K562 (cell line): ENCODE measurements around the gene MED15. TPM values are rescaled to one million over a fixed set of nuclear protein-coding genes. Genes with fewer than 3 reads are reported as not detected.
"Not testable (repeated sequence)": the region's sequence is repeated elsewhere in the genome, so short reads cannot be mapped to it uniquely, and the experiment has no call there.

Experiments used
- ATAC-seq: fragments of 200-7000 bp; cut with Tn5 transposase; 3 replicates; pipeline ENCODE4 v1.9.1; 2020; ENCODE audit warnings: moderate library complexity
- BruUV-seq: library from RNA; stranded (reverse); fragments of 400-500 nt; replicated peaks from 2 replicates; lab custom pipeline; 2021; lab: Mats Ljungman, UMichigan
- CTCF ChIA-PET: fragments of 300-600 bp; formaldehyde crosslinking; extraction: SDS; loops from one replicate; lab custom pipeline; 2021; ENCODE audit warnings: low intra/inter-chr PET ratio; lab: Yijun Ruan, JAX
- POLR2A ChIA-PET: fragments of 300-600, 350-650 bp; sonication (Branson Sonifier 250); formaldehyde crosslinking; extraction: SDS; loops from one replicate; lab custom pipeline; 2021; ENCODE audit warnings: antibody characterized with exemption, inconsistent platforms; lab: Yijun Ruan, JAX
- DNase-seq, 4 experiments: peaks; one replicate each; pipeline versions ENCODE4 v3.0.0 to v3.0.0-alpha.2; 2011 to 2018; ENCODE audit warnings: low spot score in 3 of 4, mixed read lengths in 3 of 4; ENCODE audit errors: extremely low read depth in 1 of 4
- FAIRE-seq: peaks from 2 replicates; lab custom pipeline; 2011; peaks lifted over from hg19 to GRCh38; lab: Jason Lieb, UNC
- H2AFZ ChIP-seq: 2 replicates; pipeline ENCODE4 v1.6.0; 2011; ENCODE audit warnings: low read depth, low read length, control low read depth, inconsistent platforms
- H3K27ac ChIP-seq: fragments of 200-600 bp; 3 replicates; pipeline ENCODE4 v1.8.0; 2011; ENCODE audit warnings: low read depth, mild to moderate bottlenecking, control low read depth, inconsistent platforms, low read length, moderate library complexity, mixed read lengths; ENCODE audit errors: extremely low read depth
- H3K27me3 ChIP-seq, 2 experiments: fragments of 300-600 bp in 1 of 2; 2 replicates in 1 of 2; 3 replicates in 1 of 2; pipeline versions ENCODE4 v1.6.0 to v1.8.0; 2011; ENCODE audit warnings: inconsistent platforms in 2 of 2, low read length in 2 of 2, mild to moderate bottlenecking in 1 of 2, mixed read lengths in 1 of 2, moderate library complexity in 1 of 2; ENCODE audit not compliant: control insufficient read depth in 2 of 2, insufficient read depth in 2 of 2
- H3K36me3 ChIP-seq: fragments of 300-600 bp; 3 replicates; pipeline ENCODE4 v1.8.0; 2011; ENCODE audit warnings: mild to moderate bottlenecking, low read length, inconsistent platforms; ENCODE audit not compliant: control insufficient read depth, insufficient read depth
- H3K4me1 ChIP-seq, 2 experiments: fragments of 200-600 bp in 1 of 2; replicated peaks in 1 of 2; 2 replicates in 1 of 2; 3 replicates in 1 of 2; pipeline versions ENCODE4 v1.5.1 to v1.8.0; 2011; ENCODE audit warnings: inconsistent platforms in 2 of 2, low read length in 2 of 2, mild to moderate bottlenecking in 1 of 2, mixed read lengths in 1 of 2, moderate library complexity in 1 of 2; ENCODE audit not compliant: control insufficient read depth in 2 of 2, insufficient read depth in 2 of 2
- H3K4me2 ChIP-seq: 2 replicates; pipeline ENCODE4 v1.6.1; 2011; ENCODE audit warnings: low read length, control low read depth, inconsistent platforms, mixed read lengths; ENCODE audit not compliant: insufficient read depth
- H3K4me3 ChIP-seq: fragments of 200-600 bp; sonication (generic), shearing (Covaris generic); 2 replicates; pipeline ENCODE4 v1.5.1; 2016; ENCODE audit warnings: control low read depth, inconsistent platforms
- H3K79me2 ChIP-seq: fragments of 200-600 bp; 3 replicates; pipeline ENCODE4 v1.8.0; 2011; ENCODE audit warnings: low read length, inconsistent platforms; ENCODE audit not compliant: control insufficient read depth, insufficient read depth
- H3K9ac ChIP-seq, 2 experiments: 2 replicates each; pipeline versions ENCODE4 v1.6.0 to v1.6.1; 2011; ENCODE audit warnings: low read depth in 2 of 2, low read length in 2 of 2, control low read depth in 1 of 2, inconsistent platforms in 1 of 2, mild to moderate bottlenecking in 1 of 2, mixed read lengths in 1 of 2; ENCODE audit not compliant: insufficient read depth in 1 of 2
- H3K9me1 ChIP-seq: one replicate; pipeline ENCODE4 v1.6.0; 2011; ENCODE audit warnings: inconsistent platforms, mild to moderate bottlenecking, low read length, moderate library complexity; ENCODE audit not compliant: control insufficient read depth, insufficient read depth
- H3K9me3 ChIP-seq: replicated peaks from 2 replicates; pipeline ENCODE4 v1.5.1; 2011; ENCODE audit warnings: low read depth, low read length, inconsistent platforms; ENCODE audit not compliant: control insufficient read depth, insufficient read depth
- H4K20me1 ChIP-seq: replicated peaks from 2 replicates; pipeline ENCODE4 v1.6.1; 2011; ENCODE audit warnings: low read length, inconsistent platforms, mixed read lengths; ENCODE audit not compliant: control insufficient read depth, insufficient read depth
- ESRRB ChIP-seq: fragments of 250-450 bp; sonication (Bioruptor Pico); IDR thresholded peaks from 2 replicates; pipeline ENCODE4 v1.5.0; 2020; ENCODE audit warnings: mild to moderate bottlenecking, moderate library complexity, borderline replicate concordance
- FIP1L1 ChIP-seq: fragments of 200-400 bp; formaldehyde crosslinking; IDR thresholded peaks from 2 replicates; pipeline ENCODE4 v1.6.1; 2018; ENCODE audit warnings: mild to moderate bottlenecking, low read depth, low read length; ENCODE audit not compliant: poor library complexity, severe bottlenecking
- IFI16 ChIP-seq: fragments of 250-450 bp; sonication (Bioruptor Pico); IDR thresholded peaks from 2 replicates; pipeline ENCODE4 v2.1.2; 2022; ENCODE audit warnings: mild to moderate bottlenecking, inconsistent platforms
- ZNF121 ChIP-seq: sonication (generic); formaldehyde crosslinking; conservative IDR thresholded peaks from 2 replicates; pipeline ENCODE4 v1.8.0; 2022; ENCODE audit warnings: missing genetic modification reagents
- ZNF143 ChIP-seq: sonication (generic); formaldehyde crosslinking; IDR thresholded peaks from 2 replicates; pipeline ENCODE4 v1.9.0; 2022; ENCODE audit warnings: mild to moderate bottlenecking, missing genetic modification reagents
- WGBS: fragments of 100-300 bp; shearing (Covaris generic); methylation state at CpG from one replicate; pipeline ENCODE4 v1.1.6; 2016; ENCODE audit warnings: low coverage, mixed read lengths; ENCODE audit not compliant: insufficient coverage; ENCODE audit errors: missing lambda C conversion rate; 5-methylcytosine and 5-hydroxymethylcytosine counted together
- in situ Hi-C: fragments of 300-500 bp; cut with MboI; formaldehyde crosslinking; loops from 4 replicates; pipeline ENCODE4 v1.15.0; 2018; ENCODE audit warnings: inconsistent platforms, mixed read lengths
- intact Hi-C: fragments of 100-400 bp; cut with micrococcal nuclease; formaldehyde crosslinking; loops from 2 replicates; pipeline ENCODE4 v1.14.2; 2022
- polyA plus RNA-seq, 8 experiments: library from polyadenylated mRNA; depleted of rRNA in 4 of 8; stranded (reverse) in 5 of 8; unstranded in 3 of 8; fragments of >200 nt; fragmentation: Nextera tagmentation in 2 of 8; fragmentation: Illumina TruSeq in 1 of 8; extraction: Ambion mirVana in 2 of 8; extraction: Trizol in 1 of 8; gene quantifications; 2 replicates each; pipeline versions ENCODE4 v1.2.1 to v1.2.3, GENCODE V29; 2011 to 2014; ENCODE audit warnings: inconsistent platforms in 1 of 8, missing spikeins in 1 of 8
- total RNA-seq, 7 experiments: library from RNA; depleted of rRNA in 6 of 7; stranded (reverse); fragments of >200 nt in 6 of 7; fragmentation: Illumina TruSeq in 2 of 7; extraction: Trizol in 2 of 7; gene quantifications; 2 replicates each; pipeline versions ENCODE4 v1.2.1 to v1.2.3, GENCODE V29; 2011 to 2021; ENCODE audit warnings: low replicate concordance in 1 of 7
- TF ChIP-seq, protein P1 (sequence below): sonication (generic); formaldehyde crosslinking; IDR thresholded peaks from 2 replicates; pipeline ENCODE4 v1.9.0; 2022; ENCODE audit warnings: mild to moderate bottlenecking, missing genetic modification reagents

MED15 gene
- total and polyA plus RNA-seq, 9 of the 15 experiments (the other 6 are each of a cell fraction or from before 2014, with no cell fraction given) = 4.0 to 271 (median 60.1) TPM

DNA sequence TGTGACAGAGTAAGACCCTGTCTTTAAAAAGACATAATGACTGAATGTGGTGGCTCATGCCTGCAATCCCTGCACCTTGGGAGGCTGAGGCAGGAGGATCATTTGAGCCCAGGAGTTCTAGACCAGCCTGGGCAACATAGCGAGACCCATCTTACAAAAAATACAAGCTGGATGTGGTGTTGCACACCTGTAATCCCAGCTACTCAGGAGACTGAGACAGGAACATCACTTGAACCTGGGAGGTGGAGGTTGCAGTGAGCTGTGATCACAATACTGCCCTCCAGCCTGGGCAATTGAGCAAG lies 112.4 kb downstream of the MED15 start:
- in situ Hi-C loops = loop anchor here (25.0 kb wide), 1 partner anchor 517 kb away; no protein-coding TSS in a partner anchor
- H3K4me1 ChIP-seq, intact Hi-C loops, ATAC-seq, H3K4me3 ChIP-seq, H3K9me1 ChIP-seq, H3K27ac ChIP-seq, H3K79me2 ChIP-seq, DNase-seq, H3K36me3 ChIP-seq, H3K9me3 ChIP-seq, CTCF ChIA-PET, BruUV-seq, FAIRE-seq, H3K4me2 ChIP-seq, H2AFZ ChIP-seq, H3K9ac ChIP-seq: not testable (repeated sequence)
- POLR2A ChIA-PET = interaction anchor here (1.0 to 21.8 kb wide), 3 partner anchors 9 to 46 kb away, joined by 3 to 234 read pairs (median 8); no protein-coding TSS in a partner anchor
- Histone ChIP-seq H4K20me1 (peaks cover 36% of the 10 kb centered on the region), H3K27me3 (peaks cover 43 to 69% of the 10 kb centered on the region in 2 experiments; a peak in 4 of 5 replicates)
- 8% methylated on average over 1 of the region's 1 CpG for WGBS
- TF ChIP-seq ZNF143 (CRISPR knock-in tag) (0 out of 2 replicates have a peak, but pooled peaks have one; percentile 5), ZNF121 (CRISPR knock-in tag) (peak; percentile 93)

DNA sequence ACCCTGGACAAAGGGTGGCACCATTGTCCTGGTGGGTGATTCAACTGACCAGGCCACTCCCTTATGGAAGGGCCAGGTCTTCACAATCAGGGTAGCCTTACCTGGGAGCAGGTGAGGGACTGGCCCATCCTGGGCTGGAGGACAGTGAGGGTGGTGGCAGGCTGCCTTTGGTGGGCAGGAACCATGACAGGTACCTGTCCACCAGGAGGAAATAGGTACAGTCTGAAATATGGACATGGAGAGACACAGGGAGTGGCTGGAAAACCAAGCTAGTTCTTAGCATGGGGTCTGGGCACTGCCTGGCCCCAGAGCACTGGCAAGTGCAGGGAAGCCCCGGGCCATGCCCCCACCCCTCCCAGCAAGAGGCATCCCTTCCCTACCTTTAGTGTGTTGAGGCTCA lies 113.8 kb downstream of the MED15 start:
- in situ Hi-C loops (loop anchor here (25.0 kb wide), 1 partner anchor 516 kb away; no protein-coding TSS in a partner anchor), intact Hi-C loops (no loop called here)
- no TSS peak for BruUV-seq
- Histone ChIP-seq H3K27ac (no peak overlapping the region), H3K9ac (no peak overlapping the region), H4K20me1 (peaks cover 28% of the 10 kb centered on the region), H3K4me3 (no peak overlapping the region), H3K27me3 (peaks cover 34 to 65% of the 10 kb centered on the region in 2 experiments; a peak in 4 of 5 replicates), H3K4me2 (no peak overlapping the region), H3K9me1 (no peaks in the 10 kb centered on the region), H2AFZ (no peak overlapping the region), H3K36me3 (no peaks in the 10 kb centered on the region), H3K4me1 (peaks cover 0 to 3% of the 10 kb centered on the region in 2 experiments; a peak in 1 of 5 replicates), H3K79me2 (no peaks in the 10 kb centered on the region), H3K9me3 (no peaks in the 10 kb centered on the region)
- POLR2A ChIA-PET = interaction anchor here (0.9 to 21.8 kb wide), 2 partner anchors 10 to 15 kb away, joined by 3 to 234 read pairs; no protein-coding TSS in a partner anchor
- DNase-seq (no peak), ATAC-seq (no peak), FAIRE-seq (no peak)
- CTCF ChIA-PET = no interaction called here
- WGBS = 17% methylated on average over 1 of the region's 1 CpG
- TF ChIP-seq FIP1L1 (no peak), IFI16 (CRISPR knock-in tag) (no peak), ESRRB (no peak)
- TF ChIP-seq, protein P1, sequence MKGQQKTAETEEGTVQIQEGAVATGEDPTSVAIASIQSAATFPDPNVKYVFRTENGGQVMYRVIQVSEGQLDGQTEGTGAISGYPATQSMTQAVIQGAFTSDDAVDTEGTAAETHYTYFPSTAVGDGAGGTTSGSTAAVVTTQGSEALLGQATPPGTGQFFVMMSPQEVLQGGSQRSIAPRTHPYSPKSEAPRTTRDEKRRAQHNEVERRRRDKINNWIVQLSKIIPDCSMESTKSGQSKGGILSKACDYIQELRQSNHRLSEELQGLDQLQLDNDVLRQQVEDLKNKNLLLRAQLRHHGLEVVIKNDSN (CRISPR knock-in tag) = peak; percentile 48
